Esophagus muscularis mucosa (tissue), 4 donors: Measurements from ENCODE around the gene TENT4B. TPM values are rescaled to one million over a fixed set of nuclear protein-coding genes. Genes with fewer than 3 reads are reported as not detected.

Experiments used
- DNase-seq: peaks from one replicate; pipeline ENCODE4 v3.0.0-alpha.2; 2017; ENCODE audit errors: extremely low spot score
- H3K27ac ChIP-seq, 4 donors: fragments of 200-600 bp; sonication (generic); replicated peaks in 1 of 4; 1 replicate in 3 of 4; 2 replicates in 1 of 4; pipeline ENCODE4 v1.5.1; 2016 to 2019; ENCODE audit warnings: mild to moderate bottlenecking in 1 of 4
- H3K27me3 ChIP-seq, 4 donors: fragments of 200-600 bp; sonication (generic); one replicate each; pipeline versions ENCODE4 v1.5.1 to v1.6.0; 2016 to 2019
- H3K36me3 ChIP-seq, 4 donors: fragments of 200-600 bp; sonication (generic); one replicate each; pipeline ENCODE4 v1.5.1; 2016 to 2019
- H3K4me1 ChIP-seq, 4 donors: fragments of 200-600 bp; sonication (generic); one replicate each; pipeline ENCODE4 v1.5.1; 2016 to 2019
- H3K4me3 ChIP-seq, 4 donors: fragments of 200-600 bp; sonication (generic); 1 replicate in 2 of 4; 2 replicates in 2 of 4; pipeline ENCODE4 v1.5.1; 2016 to 2019; ENCODE audit warnings: mild to moderate bottlenecking in 4 of 4, moderate library complexity in 1 of 4
- H3K9me3 ChIP-seq, 4 donors: fragments of 200-600 bp; sonication (generic); 1 replicate in 3 of 4; 2 replicates in 1 of 4; pipeline ENCODE4 v1.5.1; 2016 to 2019
- EP300 ChIP-seq: sonication (generic); formaldehyde crosslinking; IDR thresholded peaks from one replicate; pipeline ENCODE4 v1.6.1; 2017; ENCODE audit warnings: antibody characterized with exemption
- POLR2A ChIP-seq: fragments of 450-650 bp; IDR thresholded peaks from one replicate; pipeline ENCODE4 v1.6.1; 2017; ENCODE audit warnings: antibody characterized with exemption, moderate library complexity, mild to moderate bottlenecking, low read depth
- POLR2AphosphoS5 ChIP-seq, 2 donors: sonication (generic); formaldehyde crosslinking; IDR thresholded peaks; one replicate each; pipeline ENCODE4 v1.6.1; 2017; ENCODE audit warnings: antibody characterized with exemption in 2 of 2
- WGBS: methylation state at CpG from one replicate; pipeline ENCODE4 v1.1.5; 2018; 5-methylcytosine and 5-hydroxymethylcytosine counted together
- intact Hi-C: fragments of 100-400 bp; cut with DNase I; formaldehyde crosslinking; loops from one replicate; pipeline ENCODE4 v1.15.1; 2023
- total RNA-seq, 4 donors: library from RNA; depleted of rRNA; stranded (reverse); fragments of >200 nt; gene quantifications; one replicate each; pipeline versions ENCODE4 v1.1.0 to v1.2.1, GENCODE V29; 2016
- TF ChIP-seq, protein P1 (sequence below), 3 experiments: fragments of 200-600 bp in 2 of 3; fragments of 450-650 bp in 1 of 3; sonication (generic) in 2 of 3; IDR thresholded peaks; one replicate each; pipeline ENCODE4 v1.5.1; 2017 to 2019; ENCODE audit warnings: antibody characterized with exemption in 3 of 3, mild to moderate bottlenecking in 2 of 3, moderate library complexity in 1 of 3

The TENT4B gene
- total RNA-seq, 4 donors from 2014 or later, result 9.9 to 18.3 (median 16.7) TPM

DNA sequence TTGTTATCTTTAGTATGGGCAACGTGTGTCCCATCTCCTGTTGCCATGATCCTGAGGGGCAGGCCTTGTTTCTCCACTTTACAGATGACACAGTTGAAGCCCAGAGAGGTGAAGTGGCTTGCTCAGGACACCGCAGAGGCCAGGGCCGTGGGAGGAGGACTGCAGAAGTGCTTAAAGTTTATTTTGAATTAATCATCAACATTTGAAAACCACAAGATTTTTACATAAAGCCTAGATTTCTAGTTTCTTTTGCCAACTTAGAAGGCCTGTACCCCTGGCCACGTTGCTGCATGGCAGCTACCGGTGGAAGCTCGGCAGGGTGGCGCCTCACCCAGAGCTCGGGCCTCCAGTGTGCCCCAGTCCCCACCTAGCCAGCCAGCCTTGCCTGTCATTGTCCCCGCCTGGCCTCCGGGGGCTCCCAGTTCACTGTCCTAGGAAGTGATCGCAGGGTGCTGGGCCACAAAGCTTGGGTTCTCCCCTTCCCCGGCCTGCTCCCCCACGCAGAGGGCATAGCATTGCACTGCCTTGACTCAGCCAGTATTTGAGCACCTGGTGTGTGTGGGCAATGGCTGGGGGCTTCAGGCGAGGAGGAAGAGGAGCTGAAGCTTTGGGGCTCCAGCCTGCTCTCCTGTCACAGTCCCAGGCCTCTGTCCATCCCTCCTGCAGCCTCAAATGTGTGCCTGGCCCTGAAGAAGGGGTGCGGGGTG is 98.4 kb downstream of the TENT4B start:
- no peak for DNase-seq
- no peak overlapping the region for H3K27ac ChIP-seq
- H3K9me3 ChIP-seq, result no peaks in the 10 kb centered on the region
- H3K36me3 ChIP-seq, result no peaks in the 10 kb centered on the region
- H3K4me3 ChIP-seq, result no peak overlapping the region
- intact Hi-C loops, result no loop called here
- H3K27me3 ChIP-seq, result no peaks in the 10 kb centered on the region
- peaks cover 2 to 19% (median 15%) of the 10 kb centered on the region in 4 donors for H3K4me1 ChIP-seq
- 63% methylated on average over 4 of the region's 15 CpGs for WGBS
- TF ChIP-seq EP300 (no peak), POLR2AphosphoS5 (IDR thresholded peaks at IDR 0.05) (no peak), POLR2A (no peak)
- TF ChIP-seq, protein P1, sequence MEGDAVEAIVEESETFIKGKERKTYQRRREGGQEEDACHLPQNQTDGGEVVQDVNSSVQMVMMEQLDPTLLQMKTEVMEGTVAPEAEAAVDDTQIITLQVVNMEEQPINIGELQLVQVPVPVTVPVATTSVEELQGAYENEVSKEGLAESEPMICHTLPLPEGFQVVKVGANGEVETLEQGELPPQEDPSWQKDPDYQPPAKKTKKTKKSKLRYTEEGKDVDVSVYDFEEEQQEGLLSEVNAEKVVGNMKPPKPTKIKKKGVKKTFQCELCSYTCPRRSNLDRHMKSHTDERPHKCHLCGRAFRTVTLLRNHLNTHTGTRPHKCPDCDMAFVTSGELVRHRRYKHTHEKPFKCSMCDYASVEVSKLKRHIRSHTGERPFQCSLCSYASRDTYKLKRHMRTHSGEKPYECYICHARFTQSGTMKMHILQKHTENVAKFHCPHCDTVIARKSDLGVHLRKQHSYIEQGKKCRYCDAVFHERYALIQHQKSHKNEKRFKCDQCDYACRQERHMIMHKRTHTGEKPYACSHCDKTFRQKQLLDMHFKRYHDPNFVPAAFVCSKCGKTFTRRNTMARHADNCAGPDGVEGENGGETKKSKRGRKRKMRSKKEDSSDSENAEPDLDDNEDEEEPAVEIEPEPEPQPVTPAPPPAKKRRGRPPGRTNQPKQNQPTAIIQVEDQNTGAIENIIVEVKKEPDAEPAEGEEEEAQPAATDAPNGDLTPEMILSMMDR (IDR thresholded peaks at IDR 0.05), result no peak

DNA sequence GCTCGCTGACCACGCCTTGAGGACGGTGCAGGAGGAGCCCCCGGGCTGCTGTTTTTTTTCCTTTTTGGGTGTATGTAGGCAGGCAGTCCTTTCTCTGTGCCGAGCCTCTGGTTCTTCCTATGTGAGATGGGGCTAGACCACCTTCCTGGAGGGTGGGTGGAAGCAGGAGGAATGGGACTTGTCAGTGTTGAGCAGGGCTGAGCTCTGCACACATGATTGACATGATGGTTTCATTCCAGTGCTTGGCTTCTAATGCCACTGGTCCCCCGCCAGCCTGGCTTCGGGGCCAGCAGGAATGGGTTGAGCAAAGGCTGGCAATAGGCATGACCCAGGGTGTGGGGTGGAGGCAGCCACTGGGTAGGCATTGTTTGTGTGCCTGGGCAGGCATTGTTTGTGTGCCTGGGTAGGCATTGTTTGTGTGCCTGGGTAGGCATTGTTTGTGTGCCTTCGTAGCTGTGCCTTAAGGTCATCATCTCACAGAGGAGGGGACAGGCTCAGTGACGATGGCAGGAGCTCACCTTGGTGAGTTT is 99.0 kb downstream of the TENT4B start:
- Histone ChIP-seq H3K27ac (no peak overlapping the region), H3K9me3 (no peaks in the 10 kb centered on the region), H3K27me3 (no peaks in the 10 kb centered on the region), H3K36me3 (no peaks in the 10 kb centered on the region), H3K4me3 (no peak overlapping the region), H3K4me1 (peaks cover 0 to 13% (median 10%) of the 10 kb centered on the region in 4 donors)
- WGBS, result 89% methylated on average over 9 of the region's 9 CpGs
- intact Hi-C loops, result no loop called here
- TF ChIP-seq, protein P1 (IDR thresholded peaks at IDR 0.05), result no peak
- no peak for DNase-seq

DNA sequence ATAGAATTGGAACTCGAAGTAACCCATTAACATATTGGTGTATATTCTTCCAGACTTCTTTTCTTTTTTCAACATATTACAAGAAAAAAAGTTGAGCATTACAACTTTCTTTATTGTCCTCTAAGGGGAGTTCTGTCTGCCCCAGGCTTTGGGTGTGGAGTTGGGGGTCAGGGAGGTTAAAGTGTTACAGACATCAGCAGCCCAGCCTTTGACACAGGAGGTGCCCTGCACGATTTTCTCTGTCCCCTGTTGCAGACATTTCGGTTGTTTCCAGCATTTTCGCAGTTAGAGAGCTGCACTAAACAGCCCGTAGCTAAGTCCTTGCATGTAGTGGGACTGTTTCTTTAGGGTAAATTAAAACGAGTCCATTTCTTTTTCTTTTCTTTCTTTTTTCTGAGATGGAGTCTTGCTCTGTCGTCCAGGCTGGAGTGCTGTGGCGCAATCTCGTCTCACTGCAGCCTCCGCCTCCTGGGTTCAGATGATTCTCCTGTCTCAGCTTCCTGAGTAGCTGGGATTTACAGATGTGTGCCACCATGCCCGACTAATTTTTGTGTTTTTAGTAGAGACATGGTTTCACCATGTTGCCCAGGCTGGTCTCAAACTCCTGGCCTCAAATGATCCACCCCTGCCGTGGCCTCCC is 99.9 kb downstream of the TENT4B start:
- no peaks in the 10 kb centered on the region for H3K9me3 ChIP-seq
- H3K4me3 ChIP-seq, result no peak overlapping the region
- 76% methylated on average over 12 of the region's 12 CpGs for WGBS
- intact Hi-C loops, result no loop called here
- H3K27me3 ChIP-seq, result no peaks in the 10 kb centered on the region
- H3K4me1 ChIP-seq, result peaks cover 0 to 10% (median 8%) of the 10 kb centered on the region in 4 donors
- H3K36me3 ChIP-seq, result no peaks in the 10 kb centered on the region
- H3K27ac ChIP-seq, result no peak overlapping the region
- no peak for TF ChIP-seq POLR2A
- no peak for TF ChIP-seq EP300
- TF ChIP-seq, protein P1 (IDR thresholded peaks at IDR 0.05), result no peak
- no peak for TF ChIP-seq POLR2AphosphoS5 (IDR thresholded peaks at IDR 0.05)
- DNase-seq, result no peak

GRCh38 chr16:50253514-50253910 is 100.4 kb downstream of the TENT4B start:
- intact Hi-C loops, result no loop called here

More at GRCh38 chr16:50253514-50253910, 100.4 kb downstream of the TENT4B start:
- no peak for TF ChIP-seq POLR2A
- TF ChIP-seq, protein P1 (IDR thresholded peaks at IDR 0.05), result no peak
- TF ChIP-seq EP300, result no peak
- TF ChIP-seq POLR2AphosphoS5 (IDR thresholded peaks at IDR 0.05), result no peak
- Histone ChIP-seq H3K4me3 (no peak overlapping the region), H3K27me3 (no peaks in the 10 kb centered on the region), H3K4me1 (peaks cover 0 to 12% (median 9%) of the 10 kb centered on the region in 4 donors), H3K27ac (no peak overlapping the region), H3K9me3 (no peaks in the 10 kb centered on the region), H3K36me3 (no peaks in the 10 kb centered on the region)
- no peak for DNase-seq
- 100% methylated on average over 8 of the region's 8 CpGs for WGBS
